ENCODE measurements around the gene HS3ST4.

HS3ST4 gene

DNA sequence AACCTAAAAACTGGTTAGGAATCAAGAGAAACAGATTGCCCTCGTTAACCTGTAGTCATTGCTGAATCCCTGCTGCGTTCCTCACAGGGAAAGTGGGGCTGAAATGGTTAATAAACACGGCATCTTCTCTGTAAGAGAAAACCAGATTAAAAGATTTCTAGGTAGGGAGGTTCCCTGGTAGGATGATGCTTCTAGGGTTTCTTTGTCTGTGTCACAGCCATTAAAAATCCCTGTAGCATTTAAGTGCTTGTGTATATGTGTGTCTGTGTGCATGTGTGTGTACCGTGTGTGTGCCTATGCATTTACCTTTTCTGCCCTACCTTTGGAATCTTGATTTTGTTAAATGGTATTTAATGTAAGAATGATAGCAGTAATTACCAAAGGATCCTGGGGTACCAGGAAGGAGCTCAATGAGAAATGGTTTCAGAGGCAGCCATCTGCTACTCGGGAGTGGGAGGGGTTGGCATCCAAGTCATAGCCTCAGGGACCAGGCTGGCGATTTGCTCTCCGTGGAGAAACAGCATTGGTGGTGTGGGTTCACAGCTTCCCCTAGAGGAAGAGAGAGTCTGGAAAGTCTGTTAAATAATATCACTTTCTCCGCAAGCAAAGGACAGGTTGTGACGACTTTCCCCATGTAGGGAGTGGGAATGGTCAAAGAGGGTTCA, 177.1 kb downstream of the HS3ST4 start:
- Histone ChIP-seq H3K9ac (no peak overlapping the region), H2AFZ (no peak overlapping the region), H3K36me3 (ENCODE audit: control insufficient read depth, insufficient read depth, low read length) (no peaks in the 10 kb centered on the region), H3K27me3 (ENCODE audit: control insufficient read depth, insufficient read depth, low read length) (no peaks in the 10 kb centered on the region), H3K4me3 (ENCODE audit: low read depth, low read length) (no peak overlapping the region), H3K4me1 (no peaks in the 10 kb centered on the region), H3K27ac (no peak overlapping the region), H3K9me3 (ENCODE audit: control insufficient read depth, low read length) (no peaks in the 10 kb centered on the region), H3K4me2 (ENCODE audit: low read length) (no peak overlapping the region), H3K79me2 (peaks cover 13% of the 10 kb centered on the region)
- TF ChIP-seq CTCF (IDR thresholded peaks at IDR 0.05) = no peak

- no peak overlapping the region for H3K27ac ChIP-seq
- H3K9ac ChIP-seq = no peak overlapping the region
- no peaks in the 10 kb centered on the region for H3K4me1 ChIP-seq
- no peak overlapping the region for H2AFZ ChIP-seq
- no peak overlapping the region for H3K4me3 ChIP-seq (ENCODE audit: low read depth, low read length)
- no peaks in the 10 kb centered on the region for H3K36me3 ChIP-seq (ENCODE audit: control insufficient read depth, insufficient read depth, low read length)
- no peaks in the 10 kb centered on the region for H3K9me3 ChIP-seq (ENCODE audit: control insufficient read depth, low read length)
- peaks cover 3% of the 10 kb centered on the region for H3K79me2 ChIP-seq
- no peaks in the 10 kb centered on the region for H3K27me3 ChIP-seq (ENCODE audit: control insufficient read depth, insufficient read depth, low read length)
- no peak overlapping the region for H3K4me2 ChIP-seq (ENCODE audit: low read length)
- TF ChIP-seq CTCF (IDR thresholded peaks at IDR 0.05) = no peak
Observed at GRCh38 chr16:25872369-25873070, 180.8 kb downstream of the HS3ST4 start.

- H3K4me2 ChIP-seq (ENCODE audit: low read length) = no peak overlapping the region
- TF ChIP-seq CTCF (IDR thresholded peaks at IDR 0.05) = no peak
- no peaks in the 10 kb centered on the region for H3K4me1 ChIP-seq
Observed at GRCh38 chr16:25874196-25874595, 182.4 kb downstream of the HS3ST4 start.

DNA sequence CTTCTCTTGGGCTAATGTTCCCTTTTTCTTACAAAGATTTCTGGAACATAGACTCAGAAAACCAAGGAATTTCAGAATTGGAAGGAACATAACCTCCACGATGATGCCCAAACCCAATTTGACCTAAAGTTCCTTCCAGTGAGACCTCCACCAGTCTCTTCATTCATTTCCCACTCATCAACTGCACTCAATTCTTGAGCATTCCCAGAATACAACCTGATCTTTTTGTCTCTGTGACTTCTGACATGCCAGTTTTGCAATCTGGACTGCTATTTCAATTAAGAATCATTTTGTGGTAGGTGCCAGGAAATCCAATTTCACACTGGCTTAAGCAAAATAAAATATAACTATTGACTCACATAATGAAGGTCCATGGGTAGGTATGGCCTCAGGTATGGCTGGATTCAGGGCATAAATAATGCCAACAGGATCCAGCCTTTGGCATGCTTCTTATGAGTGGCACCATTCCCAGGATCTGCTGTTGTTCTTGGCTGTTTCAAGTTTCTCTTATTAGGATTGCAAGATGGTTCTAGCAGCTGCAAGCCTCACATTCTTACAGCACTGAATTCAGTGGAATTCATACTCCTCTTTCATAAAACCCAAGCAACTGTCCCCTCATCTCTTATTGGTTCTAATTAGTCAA, 184.3 kb downstream of the HS3ST4 start:
- no peak overlapping the region for H3K4me3 ChIP-seq (ENCODE audit: low read depth, low read length)
- no peaks in the 10 kb centered on the region for H3K27me3 ChIP-seq (ENCODE audit: control insufficient read depth, insufficient read depth, low read length)
- H3K36me3 ChIP-seq (ENCODE audit: control insufficient read depth, insufficient read depth, low read length) = no peaks in the 10 kb centered on the region
- no peak overlapping the region for H2AFZ ChIP-seq
- H3K27ac ChIP-seq = no peak overlapping the region
- H3K9me3 ChIP-seq (ENCODE audit: control insufficient read depth, low read length) = no peaks in the 10 kb centered on the region
- H3K79me2 ChIP-seq = peaks cover 3% of the 10 kb centered on the region
- no peak overlapping the region for H3K9ac ChIP-seq
- H3K4me1 ChIP-seq = no peaks in the 10 kb centered on the region
- no peak for TF ChIP-seq CTCF (IDR thresholded peaks at IDR 0.05)
- H3K4me2 ChIP-seq (ENCODE audit: low read length) = no peak overlapping the region

More at GRCh38 chr16:25874196-25874595, 182.4 kb downstream of the HS3ST4 start:
- Histone ChIP-seq H2AFZ (no peak overlapping the region), H3K27me3 (ENCODE audit: control insufficient read depth, insufficient read depth, low read length) (no peaks in the 10 kb centered on the region), H3K9me3 (ENCODE audit: control insufficient read depth, low read length) (no peaks in the 10 kb centered on the region), H3K79me2 (peaks cover 3% of the 10 kb centered on the region), H3K27ac (no peak overlapping the region), H3K9ac (no peak overlapping the region), H3K4me3 (ENCODE audit: low read depth, low read length) (no peak overlapping the region), H3K36me3 (ENCODE audit: control insufficient read depth, insufficient read depth, low read length) (no peaks in the 10 kb centered on the region)
